WTC11 (cell line): ENCODE results near the gene DMWD.

Experiments
- ELF4 ChIP-seq: sonication (generic); formaldehyde crosslinking; IDR thresholded peaks from 2 replicates; pipeline ENCODE4 v1.8.1; 2022; ENCODE audit warnings: low read depth, mild to moderate bottlenecking, moderate library complexity, missing genetic modification reagents
- MYBL2 ChIP-seq: sonication (generic); formaldehyde crosslinking; IDR thresholded peaks from 2 replicates; pipeline ENCODE4 v1.8.1; 2023; ENCODE audit warnings: mild to moderate bottlenecking, moderate library complexity, missing genetic modification reagents
- ZNF263 ChIP-seq: sonication (generic); formaldehyde crosslinking; IDR thresholded peaks from 2 replicates; pipeline ENCODE4 v1.8.1; 2022; ENCODE audit warnings: low read depth, mild to moderate bottlenecking, moderate library complexity, missing genetic modification reagents
- TF ChIP-seq, protein P1 (sequence below): fragments of 250-450 bp; sonication (Bioruptor Pico); conservative IDR thresholded peaks from 2 replicates; pipeline ENCODE4 v1.9.0; 2021; ENCODE audit warnings: mild to moderate bottlenecking
- TF ChIP-seq, protein P2 (sequence below): fragments of 200-600 bp; IDR thresholded peaks from 2 replicates; pipeline ENCODE4 v1.8.0; 2022; ENCODE audit warnings: antibody characterized with exemption
- TF ChIP-seq, protein P3 (sequence below): sonication (generic); formaldehyde crosslinking; IDR thresholded peaks from 2 replicates; pipeline ENCODE4 v1.8.1; 2022; ENCODE audit warnings: low read depth, missing genetic modification reagents, borderline replicate concordance
- TF ChIP-seq, protein P4 (sequence below): sonication (generic); formaldehyde crosslinking; IDR thresholded peaks from 2 replicates; pipeline ENCODE4 v1.8.0; 2023; ENCODE audit warnings: missing genetic modification reagents

DNA sequence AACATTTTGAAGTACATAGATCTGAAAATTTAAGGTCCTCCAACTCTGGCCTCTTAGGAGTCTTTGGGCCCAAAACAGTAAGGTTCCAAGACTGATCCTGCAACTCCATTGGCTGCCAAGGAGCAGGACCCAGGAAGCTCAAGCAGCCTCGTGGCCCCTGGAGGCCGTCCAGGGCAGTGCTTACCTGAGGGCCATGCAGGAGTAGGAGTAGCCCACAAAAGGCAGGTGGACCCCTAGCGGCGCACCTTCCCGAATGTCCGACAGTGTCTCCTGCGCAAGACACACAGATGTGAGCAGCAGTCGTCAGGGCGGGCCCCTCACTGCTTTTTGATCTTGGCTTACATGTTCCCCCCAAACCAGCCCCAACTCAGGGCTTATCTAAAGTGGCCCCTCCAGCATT, 17.9 kb downstream of the DMWD start:
- TF ChIP-seq MYBL2 (CRISPR knock-in tag): no peak
- TF ChIP-seq, protein P1, sequence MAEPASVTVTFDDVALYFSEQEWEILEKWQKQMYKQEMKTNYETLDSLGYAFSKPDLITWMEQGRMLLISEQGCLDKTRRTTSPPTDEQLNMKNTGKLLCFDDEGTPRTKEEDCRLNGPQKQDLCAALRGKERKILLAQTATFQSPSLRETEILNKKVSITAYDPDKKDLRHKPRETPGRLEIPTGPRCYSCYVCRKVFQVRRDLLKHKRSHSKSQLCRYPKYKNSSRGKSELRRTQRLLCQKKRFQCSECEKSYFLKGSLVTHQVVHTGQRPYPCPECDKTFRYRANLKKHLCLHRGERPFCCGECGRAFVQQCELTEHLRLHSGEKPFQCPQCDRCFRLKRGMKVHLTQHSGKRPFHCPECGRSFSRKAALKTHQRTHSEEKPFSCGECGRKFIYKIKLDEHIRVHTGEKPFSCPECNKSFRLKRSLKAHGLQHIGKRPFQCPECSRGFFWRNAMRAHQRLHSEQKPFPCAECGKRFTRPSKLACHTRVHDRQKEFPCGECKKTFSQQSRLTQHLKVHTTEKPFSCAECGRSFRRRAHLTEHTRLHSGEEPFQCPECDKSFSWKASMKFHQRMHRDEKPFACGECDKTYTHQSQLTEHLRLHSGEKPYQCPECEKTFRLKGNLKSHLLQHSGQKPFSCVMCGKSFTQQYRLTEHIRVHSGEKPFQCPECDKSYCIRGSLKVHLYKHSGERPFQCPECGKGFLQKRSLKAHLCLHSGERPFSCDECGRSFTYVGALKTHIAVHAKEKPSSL (CRISPR knock-in tag): no peak
- TF ChIP-seq, protein P2, sequence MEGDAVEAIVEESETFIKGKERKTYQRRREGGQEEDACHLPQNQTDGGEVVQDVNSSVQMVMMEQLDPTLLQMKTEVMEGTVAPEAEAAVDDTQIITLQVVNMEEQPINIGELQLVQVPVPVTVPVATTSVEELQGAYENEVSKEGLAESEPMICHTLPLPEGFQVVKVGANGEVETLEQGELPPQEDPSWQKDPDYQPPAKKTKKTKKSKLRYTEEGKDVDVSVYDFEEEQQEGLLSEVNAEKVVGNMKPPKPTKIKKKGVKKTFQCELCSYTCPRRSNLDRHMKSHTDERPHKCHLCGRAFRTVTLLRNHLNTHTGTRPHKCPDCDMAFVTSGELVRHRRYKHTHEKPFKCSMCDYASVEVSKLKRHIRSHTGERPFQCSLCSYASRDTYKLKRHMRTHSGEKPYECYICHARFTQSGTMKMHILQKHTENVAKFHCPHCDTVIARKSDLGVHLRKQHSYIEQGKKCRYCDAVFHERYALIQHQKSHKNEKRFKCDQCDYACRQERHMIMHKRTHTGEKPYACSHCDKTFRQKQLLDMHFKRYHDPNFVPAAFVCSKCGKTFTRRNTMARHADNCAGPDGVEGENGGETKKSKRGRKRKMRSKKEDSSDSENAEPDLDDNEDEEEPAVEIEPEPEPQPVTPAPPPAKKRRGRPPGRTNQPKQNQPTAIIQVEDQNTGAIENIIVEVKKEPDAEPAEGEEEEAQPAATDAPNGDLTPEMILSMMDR: peak; percentile 24; the same call in 1 of the 2 replicates
- TF ChIP-seq, protein P3, sequence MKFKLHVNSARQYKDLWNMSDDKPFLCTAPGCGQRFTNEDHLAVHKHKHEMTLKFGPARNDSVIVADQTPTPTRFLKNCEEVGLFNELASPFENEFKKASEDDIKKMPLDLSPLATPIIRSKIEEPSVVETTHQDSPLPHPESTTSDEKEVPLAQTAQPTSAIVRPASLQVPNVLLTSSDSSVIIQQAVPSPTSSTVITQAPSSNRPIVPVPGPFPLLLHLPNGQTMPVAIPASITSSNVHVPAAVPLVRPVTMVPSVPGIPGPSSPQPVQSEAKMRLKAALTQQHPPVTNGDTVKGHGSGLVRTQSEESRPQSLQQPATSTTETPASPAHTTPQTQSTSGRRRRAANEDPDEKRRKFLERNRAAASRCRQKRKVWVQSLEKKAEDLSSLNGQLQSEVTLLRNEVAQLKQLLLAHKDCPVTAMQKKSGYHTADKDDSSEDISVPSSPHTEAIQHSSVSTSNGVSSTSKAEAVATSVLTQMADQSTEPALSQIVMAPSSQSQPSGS (CRISPR knock-in tag): no peak
- no peak for TF ChIP-seq ZNF263 (CRISPR knock-in tag)
- no peak for TF ChIP-seq ELF4 (CRISPR knock-in tag)
- TF ChIP-seq, protein P4, sequence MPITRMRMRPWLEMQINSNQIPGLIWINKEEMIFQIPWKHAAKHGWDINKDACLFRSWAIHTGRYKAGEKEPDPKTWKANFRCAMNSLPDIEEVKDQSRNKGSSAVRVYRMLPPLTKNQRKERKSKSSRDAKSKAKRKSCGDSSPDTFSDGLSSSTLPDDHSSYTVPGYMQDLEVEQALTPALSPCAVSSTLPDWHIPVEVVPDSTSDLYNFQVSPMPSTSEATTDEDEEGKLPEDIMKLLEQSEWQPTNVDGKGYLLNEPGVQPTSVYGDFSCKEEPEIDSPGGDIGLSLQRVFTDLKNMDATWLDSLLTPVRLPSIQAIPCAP (CRISPR knock-in tag): no peak
